ENCODE measurements around the gene HYCC2. TPM values are rescaled to one million over a fixed set of nuclear protein-coding genes. Genes with fewer than 3 reads are reported as not detected.

Gene HYCC2
- total RNA-seq (30.1 TPM), polyA plus RNA-seq (ENCODE audit: insufficient read depth, low read depth, low replicate concordance) (4.0 TPM)
- long read RNA-seq, donor 1 = 0 reads
- long read RNA-seq, donor 2, partial matches to known transcripts = 364 of 542 reads
- long read RNA-seq, donor 2, other reads (novel, unspliced or antisense) = 178 of 542 reads
- long read RNA-seq, donor 3 = 0 reads
- long read RNA-seq, donor 4, partial matches to known transcripts = 376 of 376 reads
- long read RNA-seq, donor 4, other reads (novel, unspliced or antisense) = 0 of 376 reads
- long read RNA-seq, donor 5 = 0 reads
- long read RNA-seq, donor 6 = 0 reads
- long read RNA-seq, donor 7, full-length matches to known transcripts = 3 of 14 reads
- long read RNA-seq, donor 7, partial matches to known transcripts = 2 of 14 reads
- long read RNA-seq, donor 7, other reads (novel, unspliced or antisense) = 9 of 14 reads
- long read RNA-seq, donor 8, partial matches to known transcripts = 318 of 498 reads
- long read RNA-seq, donor 8, other reads (novel, unspliced or antisense) = 180 of 498 reads
- long read RNA-seq, donor 9 = 0 reads
- long read RNA-seq, donor 10, partial matches to known transcripts = 44 of 44 reads
- long read RNA-seq, donor 10, other reads (novel, unspliced or antisense) = 0 of 44 reads

DNA sequence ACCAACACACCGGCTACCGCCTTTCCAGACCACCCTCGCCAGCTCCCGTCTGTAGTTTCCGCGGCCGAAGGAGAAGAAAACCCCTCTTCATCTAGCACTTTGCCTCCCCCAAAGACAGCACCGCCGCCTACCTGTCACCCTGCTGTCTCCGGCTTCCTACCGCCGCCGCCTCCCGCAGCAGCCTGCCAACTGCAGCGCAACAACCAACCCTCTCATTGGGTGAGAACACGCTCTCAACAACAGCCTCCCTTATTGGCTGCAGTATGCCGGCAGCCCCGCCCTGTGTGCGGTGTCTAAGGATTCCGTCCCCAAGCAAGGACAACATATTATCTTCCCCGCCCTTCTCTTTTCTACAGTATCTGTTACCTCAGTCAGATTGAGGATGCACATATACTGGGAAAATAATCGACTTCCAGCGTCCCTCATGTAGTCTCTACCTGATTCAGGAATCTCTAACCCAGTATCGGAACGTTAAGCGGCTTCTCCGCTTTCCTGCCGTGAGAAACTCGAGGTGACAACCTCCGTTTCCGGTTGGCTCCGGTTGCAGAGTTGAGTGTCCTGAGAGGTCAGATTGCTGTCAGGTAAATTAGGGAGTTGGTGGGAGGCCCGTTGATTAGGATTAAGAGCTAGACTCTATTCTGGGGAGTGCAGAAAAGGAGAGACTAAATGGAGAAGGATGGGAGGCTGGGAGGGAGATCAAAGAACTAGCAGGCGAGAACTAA lies at the start of gene HYCC2, which contains the start of gene NDUFB3:
HYCC2 (minus strand) TSS at position 193 of the 722 bp plus-strand sequence. CDS start 47,662 bp downstream, outside the sequence.
NDUFB3 (plus strand) TSS at position 523 of the 722 bp plus-strand sequence. CDS start 6,882 bp downstream, outside the sequence.
- no peaks in the 10 kb centered on the region for H3K9me3 ChIP-seq (ENCODE audit: control insufficient read depth in 2 of 3, insufficient read depth in 1 of 3, low read length in 3 of 3)
- H3K27me3 ChIP-seq (ENCODE audit: control insufficient read depth, insufficient read depth, low read length) = no peaks in the 10 kb centered on the region
- H3K4me3 ChIP-seq (ENCODE audit: low read length in 3 of 3) = peak within 1 kb of the TSS; percentile 76 to 99 (median 96)
- peak; percentile 95 to 98 (median 95) for DNase-seq
- no peaks in the 10 kb centered on the region for H3K36me3 ChIP-seq (ENCODE audit: control insufficient read depth in 2 of 3, insufficient read depth in 3 of 3, low read length in 3 of 3)
- FAIRE-seq = peak; percentile 30
- H3K9ac ChIP-seq (ENCODE audit: low read length in 3 of 3) = peak within 1 kb of the TSS; percentile 86 to 94 (median 86)
- H3K27ac ChIP-seq (ENCODE audit: low read depth in 2 of 2, low read length in 2 of 2) = peak within 1 kb of the TSS; percentile 77 to 92
- H3K4me1 ChIP-seq (ENCODE audit: control insufficient read depth in 2 of 3, insufficient read depth in 2 of 3, low read depth in 1 of 3, low read length in 3 of 3) = peaks cover 2 to 10% (median 9%) of the 10 kb centered on the region in 3 donors
- intact Hi-C loops (cut with DNase I) = no loop called here
- TF ChIP-seq, protein P1, sequence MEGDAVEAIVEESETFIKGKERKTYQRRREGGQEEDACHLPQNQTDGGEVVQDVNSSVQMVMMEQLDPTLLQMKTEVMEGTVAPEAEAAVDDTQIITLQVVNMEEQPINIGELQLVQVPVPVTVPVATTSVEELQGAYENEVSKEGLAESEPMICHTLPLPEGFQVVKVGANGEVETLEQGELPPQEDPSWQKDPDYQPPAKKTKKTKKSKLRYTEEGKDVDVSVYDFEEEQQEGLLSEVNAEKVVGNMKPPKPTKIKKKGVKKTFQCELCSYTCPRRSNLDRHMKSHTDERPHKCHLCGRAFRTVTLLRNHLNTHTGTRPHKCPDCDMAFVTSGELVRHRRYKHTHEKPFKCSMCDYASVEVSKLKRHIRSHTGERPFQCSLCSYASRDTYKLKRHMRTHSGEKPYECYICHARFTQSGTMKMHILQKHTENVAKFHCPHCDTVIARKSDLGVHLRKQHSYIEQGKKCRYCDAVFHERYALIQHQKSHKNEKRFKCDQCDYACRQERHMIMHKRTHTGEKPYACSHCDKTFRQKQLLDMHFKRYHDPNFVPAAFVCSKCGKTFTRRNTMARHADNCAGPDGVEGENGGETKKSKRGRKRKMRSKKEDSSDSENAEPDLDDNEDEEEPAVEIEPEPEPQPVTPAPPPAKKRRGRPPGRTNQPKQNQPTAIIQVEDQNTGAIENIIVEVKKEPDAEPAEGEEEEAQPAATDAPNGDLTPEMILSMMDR (IDR thresholded peaks at IDR 0.05; ENCODE audit: borderline replicate concordance, extremely low read depth, insufficient read depth) = no peak

DNA sequence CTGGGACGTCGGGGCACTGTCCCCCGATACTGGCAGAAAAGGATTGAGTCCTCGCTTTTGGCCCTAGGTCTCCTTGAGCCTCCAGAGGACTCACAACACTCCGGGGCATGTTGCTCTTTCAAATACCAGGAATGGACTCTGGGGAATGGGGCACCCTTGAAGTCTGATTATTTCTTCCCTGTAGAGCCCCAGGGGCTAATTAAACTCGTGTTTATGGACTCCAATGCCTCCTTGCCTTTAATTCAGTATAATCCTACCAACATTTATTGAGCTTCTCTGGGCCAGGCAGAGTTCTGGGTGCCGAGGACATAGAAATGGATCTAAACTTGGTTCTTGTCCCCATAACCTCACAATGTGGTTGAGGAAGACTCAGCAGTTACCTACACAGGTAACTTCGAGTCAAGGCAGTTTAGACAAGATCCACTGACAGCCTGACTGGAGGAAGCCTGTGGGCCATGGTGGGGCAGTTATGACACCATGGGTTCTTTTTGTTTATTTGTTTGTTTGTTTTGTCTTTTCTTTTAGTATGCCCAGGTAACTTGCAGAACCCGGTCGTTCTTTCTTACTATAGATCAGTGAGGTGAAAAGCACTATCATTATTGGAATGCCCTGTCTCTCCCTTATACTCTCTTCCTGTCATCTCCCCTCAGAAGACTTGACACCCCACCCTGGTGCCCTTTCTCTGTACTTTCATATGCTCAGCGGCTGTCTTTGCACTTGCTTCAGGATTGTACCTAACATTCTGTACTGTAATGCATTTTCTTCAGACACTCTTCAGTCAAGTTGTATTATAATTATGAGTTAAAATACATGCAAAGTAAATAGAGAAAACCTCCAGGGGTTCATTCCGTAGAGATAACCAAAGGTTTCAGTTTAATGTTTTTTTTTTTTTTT lies 47.7 kb upstream of the HYCC2 start:
- intact Hi-C loops (cut with DNase I) = no loop called here
- Histone ChIP-seq H3K27me3 (ENCODE audit: control insufficient read depth, insufficient read depth, low read length) (no peaks in the 10 kb centered on the region), H3K4me3 (ENCODE audit: low read length in 3 of 3) (peak overlapping the region; percentile 75 to 87 (median 76)), H3K9me3 (ENCODE audit: control insufficient read depth in 2 of 3, insufficient read depth in 1 of 3, low read length in 3 of 3) (no peaks in the 10 kb centered on the region), H3K36me3 (ENCODE audit: control insufficient read depth in 2 of 3, insufficient read depth in 3 of 3, low read length in 3 of 3) (peaks cover 0 to 5% (median 0%) of the 10 kb centered on the region in 3 donors), H3K9ac (ENCODE audit: low read length in 3 of 3) (peak overlapping the region; percentile 57 to 87 (median 63)), H3K4me1 (ENCODE audit: control insufficient read depth in 2 of 3, insufficient read depth in 2 of 3, low read depth in 1 of 3, low read length in 3 of 3) (peaks cover 0 to 36% (median 24%) of the 10 kb centered on the region in 3 donors), H3K27ac (ENCODE audit: low read depth in 2 of 2, low read length in 2 of 2) (peak overlapping the region; percentile 99)
- no peak for FAIRE-seq
- DNase-seq = peak in 2 of 5 donors; percentile 77 to 79
- TF ChIP-seq, protein P1 (IDR thresholded peaks at IDR 0.05; ENCODE audit: borderline replicate concordance, extremely low read depth, insufficient read depth) = no peak

Data from kidney (tissue), 22 donors.